IMR-90 (cell line): Measurements from ENCODE around the gene LSG1.

Experiments
- CHD1 ChIP-seq: IDR thresholded peaks from 2 replicates; pipeline ENCODE4 v1.6.1; 2012; ENCODE audit warnings: low read depth, low read length, improper control_type of control experiment
- FOS ChIP-seq: fragments of 150-350 bp; IDR thresholded peaks from 2 replicates; pipeline ENCODE4 v1.6.1; 2016; ENCODE audit warnings: low read depth, low read length
- MAFK ChIP-seq: IDR thresholded peaks from 2 replicates; pipeline ENCODE4 v1.6.1; 2012; ENCODE audit warnings: low read depth, low read length, improper control_type of control experiment
- POLR2A ChIP-seq: IDR thresholded peaks from 2 replicates; pipeline ENCODE4 v1.6.1; 2012; ENCODE audit warnings: mild to moderate bottlenecking, low read depth, low read length
- TF ChIP-seq, protein P1 (sequence below): conservative IDR thresholded peaks from 2 replicates; pipeline ENCODE4 v1.5.1; 2012; ENCODE audit warnings: mild to moderate bottlenecking, low read depth, low read length, improper control_type of control experiment

DNA sequence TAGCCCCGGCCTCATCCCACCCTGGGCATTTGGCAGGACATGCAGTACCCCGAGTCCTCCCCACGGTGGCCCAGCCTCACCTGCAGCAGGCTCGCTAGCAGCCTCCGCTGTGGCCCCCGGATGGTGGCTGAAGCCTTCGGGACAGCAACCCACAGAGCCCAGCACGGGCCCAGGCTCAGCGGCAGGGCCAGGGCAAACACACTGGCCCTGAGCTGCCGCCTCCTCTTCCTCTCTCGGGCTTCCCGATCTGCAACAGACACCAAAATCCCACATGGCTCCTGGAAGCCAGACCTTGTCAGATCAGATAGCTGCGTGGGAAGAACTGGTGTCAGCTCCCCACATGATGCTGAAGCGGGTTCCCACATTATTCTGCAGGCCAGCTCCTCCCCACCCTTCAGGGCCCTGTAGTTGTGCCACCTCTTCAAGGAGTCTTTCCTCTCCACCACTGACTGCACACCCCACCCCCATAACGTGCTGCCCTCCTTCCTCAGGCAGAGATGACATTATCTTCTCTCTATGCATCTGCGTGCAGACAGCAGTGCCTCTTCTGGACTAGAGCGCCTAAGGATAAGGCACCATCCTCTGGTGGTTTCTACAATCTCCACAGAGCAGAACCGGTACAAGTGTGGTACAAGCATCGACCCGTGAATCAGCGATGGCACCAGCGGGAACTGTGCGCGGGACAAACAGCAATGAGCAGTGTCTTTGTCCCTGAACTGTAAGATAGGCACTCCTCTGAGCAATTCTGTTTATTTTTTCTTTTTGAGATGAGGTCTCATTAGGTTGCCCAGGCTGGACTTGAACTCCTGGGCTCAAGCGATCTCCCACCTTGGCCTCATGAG lies 48.3 kb downstream of the LSG1 start:
- TF ChIP-seq POLR2A (no peak), FOS (no peak), CHD1 (no peak), MAFK (no peak)
- TF ChIP-seq, protein P1, sequence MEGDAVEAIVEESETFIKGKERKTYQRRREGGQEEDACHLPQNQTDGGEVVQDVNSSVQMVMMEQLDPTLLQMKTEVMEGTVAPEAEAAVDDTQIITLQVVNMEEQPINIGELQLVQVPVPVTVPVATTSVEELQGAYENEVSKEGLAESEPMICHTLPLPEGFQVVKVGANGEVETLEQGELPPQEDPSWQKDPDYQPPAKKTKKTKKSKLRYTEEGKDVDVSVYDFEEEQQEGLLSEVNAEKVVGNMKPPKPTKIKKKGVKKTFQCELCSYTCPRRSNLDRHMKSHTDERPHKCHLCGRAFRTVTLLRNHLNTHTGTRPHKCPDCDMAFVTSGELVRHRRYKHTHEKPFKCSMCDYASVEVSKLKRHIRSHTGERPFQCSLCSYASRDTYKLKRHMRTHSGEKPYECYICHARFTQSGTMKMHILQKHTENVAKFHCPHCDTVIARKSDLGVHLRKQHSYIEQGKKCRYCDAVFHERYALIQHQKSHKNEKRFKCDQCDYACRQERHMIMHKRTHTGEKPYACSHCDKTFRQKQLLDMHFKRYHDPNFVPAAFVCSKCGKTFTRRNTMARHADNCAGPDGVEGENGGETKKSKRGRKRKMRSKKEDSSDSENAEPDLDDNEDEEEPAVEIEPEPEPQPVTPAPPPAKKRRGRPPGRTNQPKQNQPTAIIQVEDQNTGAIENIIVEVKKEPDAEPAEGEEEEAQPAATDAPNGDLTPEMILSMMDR: no peak
